GM21390 (cell line): ENCODE results near the gene MTOR.
A peak's percentile ranks its signal among the peaks of the same experiment; 100 is the strongest.
"Not testable (repeated sequence)": the region's sequence is repeated elsewhere in the genome, so short reads cannot be mapped to it uniquely, and the experiment has no call there.

Experiments
- ATAC-seq: cut with Tn5 transposase; IDR thresholded peaks from one replicate; pipeline ENCODE4 v1.9.1; 2021; ENCODE audit not compliant: unreplicated experiment

The MTOR gene

GRCh38 chr1:11125931-11126330 lies 136.4 kb downstream of the MTOR start:
- ATAC-seq: no peak

- no peak for ATAC-seq
Observed at GRCh38 chr1:11124965-11125364, 137.4 kb downstream of the MTOR start.

GRCh38 chr1:11116318-11116717 lies 146.0 kb downstream of the MTOR start:
- ATAC-seq: no peak

- no peak for ATAC-seq
Observed at GRCh38 chr1:11114966-11115365, 147.4 kb downstream of the MTOR start.

- no peak for ATAC-seq
Observed at GRCh38 chr1:11109047-11109760, 153.1 kb downstream of the MTOR start.

- ATAC-seq: no peak
Observed at GRCh38 chr1:11107599-11107998, 154.8 kb downstream of the MTOR start.

- no peak for ATAC-seq
Observed at GRCh38 chr1:11105586-11105985, 156.8 kb downstream of the MTOR start.

- ATAC-seq: no peak
Observed at GRCh38 chr1:11101347-11101746, 161.0 kb downstream of the MTOR start.

GRCh38 chr1:11100806-11101205 lies 161.5 kb downstream of the MTOR start:
- ATAC-seq: not testable (repeated sequence)

- no peak for ATAC-seq
Observed at GRCh38 chr1:11100149-11100493, 162.2 kb downstream of the MTOR start.

- ATAC-seq: peak; percentile 90
Observed at GRCh38 chr1:11099310-11100148, 162.8 kb downstream of the MTOR start, which contains the start of gene EXOSC10. EXOSC10 (minus strand) TSS chr1:11099869; CDS start chr1:11099831, 38 bp downstream.

- no peak for ATAC-seq
Observed at GRCh38 chr1:11098931-11099309, 163.4 kb downstream of the MTOR start.

- not testable (repeated sequence) for ATAC-seq
Observed at GRCh38 chr1:11083784-11084183, 178.6 kb downstream of the MTOR start.

- no peak for ATAC-seq
Observed at GRCh38 chr1:11080931-11081330, 181.4 kb downstream of the MTOR start.

GRCh38 chr1:11078631-11079030 lies 183.7 kb downstream of the MTOR start:
- no peak for ATAC-seq

GRCh38 chr1:11073398-11073797 lies 189.0 kb downstream of the MTOR start:
- not testable (repeated sequence) for ATAC-seq

GRCh38 chr1:11072216-11072917 lies 190.0 kb downstream of the MTOR start:
- no peak for ATAC-seq

GRCh38 chr1:11071463-11072215 lies 190.7 kb downstream of the MTOR start:
- ATAC-seq: no peak

GRCh38 chr1:11070876-11071275 lies 191.5 kb downstream of the MTOR start:
- ATAC-seq: no peak

- no peak for ATAC-seq
Observed at GRCh38 chr1:11068600-11069473, 193.5 kb downstream of the MTOR start.
